Thyroid gland (tissue), 4 donors: ENCODE data around the gene HS3ST3A1. TPM values are rescaled to one million over a fixed set of nuclear protein-coding genes. Genes with fewer than 3 reads are reported as not detected.

Source experiments
- DNase-seq, 2 donors: peaks; one replicate each; pipeline ENCODE4 v3.0.0-alpha.2; 2019
- H3K27ac ChIP-seq, 3 donors: fragments of 200-600 bp; sonication (generic); 1 replicate in 2 of 3; 2 replicates in 1 of 3; pipeline ENCODE4 v1.5.1; 2016 to 2019; ENCODE audit warnings: mild to moderate bottlenecking in 1 of 3, moderate library complexity in 1 of 3
- H3K27me3 ChIP-seq: fragments of 200-600 bp; sonication (generic); one replicate; pipeline ENCODE4 v1.5.1; 2019
- H3K36me3 ChIP-seq, 2 donors: fragments of 200-600 bp; sonication (generic); one replicate each; pipeline ENCODE4 v1.5.1; 2016 to 2019
- H3K4me1 ChIP-seq, 2 donors: fragments of 200-600 bp; sonication (generic); one replicate each; pipeline ENCODE4 v1.5.1; 2017 to 2019
- H3K4me3 ChIP-seq, 3 donors: fragments of 200-600 bp; sonication (generic); replicated peaks in 1 of 3; 1 replicate in 2 of 3; 2 replicates in 1 of 3; pipeline ENCODE4 v1.5.1; 2016; ENCODE audit warnings: mild to moderate bottlenecking in 1 of 3
- H3K9me3 ChIP-seq: fragments of 200-600 bp; sonication (generic); one replicate; pipeline ENCODE4 v1.5.1; 2017
- CTCF ChIP-seq, 6 experiments: fragments of 200-600 bp in 3 of 6; fragments of 450-650 bp in 3 of 6; sonication (generic) in 3 of 6; IDR thresholded peaks; one replicate each; pipeline ENCODE4 v1.5.1; 2016 to 2019; ENCODE audit warnings: antibody characterized with exemption in 6 of 6, mild to moderate bottlenecking in 2 of 6, inconsistent platforms in 1 of 6, moderate library complexity in 1 of 6
- POLR2A ChIP-seq, 2 donors: fragments of 450-650 bp; IDR thresholded peaks; one replicate each; pipeline ENCODE4 v1.6.1; 2017; ENCODE audit warnings: antibody characterized with exemption in 2 of 2, mild to moderate bottlenecking in 2 of 2, moderate library complexity in 1 of 2
- WGBS, 2 donors: methylation state at CpG; one replicate each; pipeline ENCODE4 v1.1.5; 2017; 5-methylcytosine and 5-hydroxymethylcytosine counted together
- intact Hi-C: fragments of 100-400 bp; cut with DNase I; formaldehyde crosslinking; loops from one replicate; pipeline ENCODE4 v1.15.1; 2023
- total RNA-seq, 4 donors: library from RNA; depleted of rRNA; stranded (reverse); fragments of >200 nt; gene quantifications; one replicate each; pipeline ENCODE4 v1.2.3, GENCODE V29; 2016

HS3ST3A1 gene
- total RNA-seq, 4 donors from 2014 or later, result 0.98 to 2.1 (median 1.8) TPM

GRCh38 chr17:13643180-13643579, 41.5 kb upstream of the HS3ST3A1 start:
- H3K4me1 ChIP-seq, result no peaks in the 10 kb centered on the region
- no peaks in the 10 kb centered on the region for H3K27me3 ChIP-seq
- H3K9me3 ChIP-seq, result no peaks in the 10 kb centered on the region
- DNase-seq, result no peak
- intact Hi-C loops, result no loop called here
- no peaks in the 10 kb centered on the region for H3K36me3 ChIP-seq
- 81 to 97% methylated on average over 2 of the region's 2 CpGs for WGBS, 2 donors
- no peak overlapping the region for H3K4me3 ChIP-seq
- no peak overlapping the region for H3K27ac ChIP-seq
- TF ChIP-seq POLR2A (IDR thresholded peaks at IDR 0.05) (no peak), CTCF (IDR thresholded peaks at IDR 0.05) (no peak)

- intact Hi-C loops, result no loop called here
- DNase-seq, result no peak
- WGBS, 2 donors, result 54 to 76% methylated on average over 2 of the region's 2 CpGs
- Histone ChIP-seq H3K9me3 (no peaks in the 10 kb centered on the region), H3K27me3 (no peaks in the 10 kb centered on the region), H3K4me3 (no peak overlapping the region), H3K27ac (no peak overlapping the region), H3K4me1 (no peaks in the 10 kb centered on the region), H3K36me3 (no peaks in the 10 kb centered on the region)
- TF ChIP-seq POLR2A (IDR thresholded peaks at IDR 0.05) (no peak), CTCF (IDR thresholded peaks at IDR 0.05) (no peak)
Observed at GRCh38 chr17:13642188-13642587, 40.5 kb upstream of the HS3ST3A1 start.

- H3K4me3 ChIP-seq, result no peak overlapping the region
- H3K36me3 ChIP-seq, result no peaks in the 10 kb centered on the region
- no peaks in the 10 kb centered on the region for H3K4me1 ChIP-seq
- no peaks in the 10 kb centered on the region for H3K27me3 ChIP-seq
- whole genome bisulfite sequencing, 2 donors, result 50 to 53% methylated on average over 3 of the region's 3 CpGs
- H3K27ac ChIP-seq, result no peak overlapping the region
- intact Hi-C loops, result no loop called here
- TF ChIP-seq CTCF (IDR thresholded peaks at IDR 0.05) (no peak), POLR2A (IDR thresholded peaks at IDR 0.05) (no peak)
- H3K9me3 ChIP-seq, result no peaks in the 10 kb centered on the region
- no peak for DNase-seq
Observed at GRCh38 chr17:13640551-13640950, 38.8 kb upstream of the HS3ST3A1 start.

GRCh38 chr17:13638855-13639458, 37.2 kb upstream of the HS3ST3A1 start:
- no peak for DNase-seq
- Histone ChIP-seq H3K27ac (no peak overlapping the region), H3K4me3 (no peak overlapping the region), H3K36me3 (no peaks in the 10 kb centered on the region), H3K4me1 (no peaks in the 10 kb centered on the region), H3K9me3 (no peaks in the 10 kb centered on the region), H3K27me3 (no peaks in the 10 kb centered on the region)
- TF ChIP-seq CTCF (IDR thresholded peaks at IDR 0.05), result no peak
- no peak for TF ChIP-seq POLR2A (IDR thresholded peaks at IDR 0.05)
- 88 to 94% methylated on average over 1 of the region's 1 CpG for WGBS, 2 donors
- intact Hi-C loops, result no loop called here

- no peaks in the 10 kb centered on the region for H3K4me1 ChIP-seq
- no peak for DNase-seq
- WGBS, 2 donors, result 92 to 94% methylated on average over 8 of the region's 8 CpGs
- H3K9me3 ChIP-seq, result no peaks in the 10 kb centered on the region
- no peak overlapping the region for H3K4me3 ChIP-seq
- no peak for TF ChIP-seq CTCF (IDR thresholded peaks at IDR 0.05)
- no peak for TF ChIP-seq POLR2A (IDR thresholded peaks at IDR 0.05)
- no peaks in the 10 kb centered on the region for H3K27me3 ChIP-seq
- no peaks in the 10 kb centered on the region for H3K36me3 ChIP-seq
- intact Hi-C loops, result no loop called here
- H3K27ac ChIP-seq, result no peak overlapping the region
Observed at GRCh38 chr17:13636951-13637350, 35.2 kb upstream of the HS3ST3A1 start.
